Vagina (tissue), 2 donors: ENCODE results near the gene TWIST2.

Experiments
- POLR2A ChIP-seq, 2 donors: fragments of 450-650 bp; IDR thresholded peaks; one replicate each; pipeline ENCODE4 v1.6.1; 2017; ENCODE audit warnings: antibody characterized with exemption in 2 of 2, mild to moderate bottlenecking in 2 of 2, moderate library complexity in 2 of 2
- TF ChIP-seq, protein P1 (sequence below), 3 experiments: fragments of 450-650 bp in 2 of 3; fragments of 200-600 bp in 1 of 3; sonication (generic) in 1 of 3; IDR thresholded peaks; one replicate each; pipeline ENCODE4 v1.5.1; 2017 to 2019; ENCODE audit warnings: antibody characterized with exemption in 3 of 3, mild to moderate bottlenecking in 2 of 3, moderate library complexity in 2 of 3

DNA sequence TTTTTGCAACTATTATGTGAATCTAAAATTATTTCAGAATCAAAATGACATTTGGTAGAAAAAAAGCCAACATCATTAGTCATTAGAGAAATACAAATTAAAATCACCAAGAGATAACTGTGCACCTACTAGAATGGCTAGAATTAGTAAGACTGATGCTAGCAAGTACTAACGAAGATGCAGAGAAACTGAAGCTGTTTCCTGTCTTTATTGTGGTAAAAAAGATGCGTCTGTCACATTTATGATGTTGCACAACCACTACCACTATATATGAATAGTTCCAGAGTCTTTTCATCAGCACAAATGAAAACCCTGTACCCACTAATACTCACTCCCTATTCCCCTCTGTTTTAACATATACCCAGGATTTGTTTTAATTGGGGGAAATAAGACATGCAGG lies 16.7 kb upstream of the TWIST2 start:
- no peak for TF ChIP-seq POLR2A (IDR thresholded peaks at IDR 0.05)
- TF ChIP-seq, protein P1, sequence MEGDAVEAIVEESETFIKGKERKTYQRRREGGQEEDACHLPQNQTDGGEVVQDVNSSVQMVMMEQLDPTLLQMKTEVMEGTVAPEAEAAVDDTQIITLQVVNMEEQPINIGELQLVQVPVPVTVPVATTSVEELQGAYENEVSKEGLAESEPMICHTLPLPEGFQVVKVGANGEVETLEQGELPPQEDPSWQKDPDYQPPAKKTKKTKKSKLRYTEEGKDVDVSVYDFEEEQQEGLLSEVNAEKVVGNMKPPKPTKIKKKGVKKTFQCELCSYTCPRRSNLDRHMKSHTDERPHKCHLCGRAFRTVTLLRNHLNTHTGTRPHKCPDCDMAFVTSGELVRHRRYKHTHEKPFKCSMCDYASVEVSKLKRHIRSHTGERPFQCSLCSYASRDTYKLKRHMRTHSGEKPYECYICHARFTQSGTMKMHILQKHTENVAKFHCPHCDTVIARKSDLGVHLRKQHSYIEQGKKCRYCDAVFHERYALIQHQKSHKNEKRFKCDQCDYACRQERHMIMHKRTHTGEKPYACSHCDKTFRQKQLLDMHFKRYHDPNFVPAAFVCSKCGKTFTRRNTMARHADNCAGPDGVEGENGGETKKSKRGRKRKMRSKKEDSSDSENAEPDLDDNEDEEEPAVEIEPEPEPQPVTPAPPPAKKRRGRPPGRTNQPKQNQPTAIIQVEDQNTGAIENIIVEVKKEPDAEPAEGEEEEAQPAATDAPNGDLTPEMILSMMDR (IDR thresholded peaks at IDR 0.05): no peak
